ENCODE measurements around the gene APRT.

- TF ChIP-seq CTCF (IDR thresholded peaks at IDR 0.05; ENCODE audit: control extremely low read depth in 1 of 3, insufficient read depth in 1 of 3, low read depth in 1 of 3, low read length in 3 of 3): no peak
- TF ChIP-seq CREB1 (IDR thresholded peaks at IDR 0.05): no peak
- no peak for TF ChIP-seq TAF1 (IDR thresholded peaks at IDR 0.05; ENCODE audit: low read depth, low read length)
- TF ChIP-seq SIN3A (conservative IDR thresholded peaks at IDR 0.05 in 1 of 2, IDR thresholded peaks at IDR 0.05 in 1 of 2; ENCODE audit: low read depth in 1 of 2, low read length in 2 of 2): no peak
- TF ChIP-seq POLR2A (IDR thresholded peaks at IDR 0.05; ENCODE audit: control extremely low read depth in 1 of 2, low read depth in 2 of 2, low read length in 2 of 2): no peak
- no peak for TF ChIP-seq CBX8 (IDR thresholded peaks at IDR 0.05; ENCODE audit: borderline replicate concordance, low read depth, low read length)
- peak; percentile 18; the same call in 1 of the 2 replicates for TF ChIP-seq EGR1 (IDR thresholded peaks at IDR 0.05; ENCODE audit: borderline replicate concordance, low read depth, low read length)
- no peak for TF ChIP-seq SP1 (IDR thresholded peaks at IDR 0.05; ENCODE audit: low read depth, low read length)
- no peak for TF ChIP-seq EZH2 (IDR thresholded peaks at IDR 0.05; ENCODE audit: low read depth, low read length, severe bottlenecking)
These were observed 21.2 kb downstream of the APRT start for GRCh38 chr16:88790312-88791211.

All from H1 (cell line).